Lower lobe of right lung (tissue), 2 donors: Measurements from ENCODE around the gene PILRB. TPM values are rescaled to one million over a fixed set of nuclear protein-coding genes. Genes with fewer than 3 reads are reported as not detected.
"Not testable (repeated sequence)": the region's sequence is repeated elsewhere in the genome, so short reads cannot be mapped to it uniquely, and the experiment has no call there.

ENCODE experiments used
- ATAC-seq, 2 donors: fragments of 200-7000 bp; cut with Tn5 transposase; one replicate each; pipeline ENCODE4 v1.9.1; 2020 to 2022; ENCODE audit warnings: mild to moderate bottlenecking in 2 of 2, moderate library complexity in 2 of 2
- DNase-seq: peaks from one replicate; pipeline ENCODE4 v3.0.0-alpha.2; 2020
- H3K27ac ChIP-seq: fragments of 200-600 bp; one replicate; pipeline ENCODE4 v1.8.0; 2022
- H3K27me3 ChIP-seq: fragments of 200-600 bp; one replicate; pipeline ENCODE4 v1.8.0; 2022; ENCODE audit warnings: low read depth
- H3K36me3 ChIP-seq: fragments of 200-600 bp; one replicate; pipeline ENCODE4 v1.8.0; 2022; ENCODE audit warnings: mild to moderate bottlenecking
- H3K4me1 ChIP-seq: fragments of 200-600 bp; one replicate; pipeline ENCODE4 v1.8.0; 2022
- H3K4me3 ChIP-seq: fragments of 200-600 bp; one replicate; pipeline ENCODE4 v1.8.0; 2022; ENCODE audit warnings: mild to moderate bottlenecking
- H3K9me3 ChIP-seq: fragments of 200-600 bp; one replicate; pipeline ENCODE4 v1.8.0; 2022
- intact Hi-C: fragments of 100-400 bp; cut with DNase I; formaldehyde crosslinking; loops from one replicate; pipeline ENCODE4 v1.11.0; 2022
- total RNA-seq: library from RNA; stranded (reverse); fragmentation: NEBNext Ultra II Directional; extraction: Animal tissue kit (Norgen Biotek cat#: 25700); gene quantifications from one replicate; pipeline ENCODE4 v1.2.1, GENCODE V29; 2021
- TF ChIP-seq, protein P1 (sequence below): fragments of 200-600 bp; IDR thresholded peaks from one replicate; pipeline ENCODE4 v1.8.0; 2022; ENCODE audit warnings: antibody characterized with exemption, mild to moderate bottlenecking
- donor health status: DM: no; HTN: yes; CAD: no; lungs with severe emphysema.

The PILRB gene
- total RNA-seq, 1 donor from 2014 or later = 35.9 TPM

DNA sequence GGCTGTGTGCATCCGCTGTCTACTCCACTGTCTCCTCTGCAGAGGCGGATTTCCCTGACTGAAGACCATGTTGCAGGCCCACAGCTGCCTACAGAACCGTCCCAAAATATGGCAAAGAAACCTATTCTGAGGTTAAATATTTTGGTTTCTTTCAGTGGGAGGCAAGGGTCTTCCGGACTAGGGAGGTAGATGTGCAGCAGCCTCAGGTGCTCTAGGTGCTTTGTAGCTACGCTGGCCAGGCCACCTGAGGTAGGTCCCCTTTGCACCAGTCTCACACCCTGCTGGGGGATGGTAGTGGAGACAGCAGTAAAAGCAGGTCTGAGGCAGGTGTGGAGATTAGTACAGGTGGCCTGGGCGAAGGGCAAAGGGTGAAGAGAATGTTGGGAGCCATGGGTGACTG lies 8.2 kb upstream of the PILRB start:
- Histone ChIP-seq H3K4me3 (no peak overlapping the region), H3K36me3 (peaks cover 88% of the 10 kb centered on the region), H3K27me3 (no peaks in the 10 kb centered on the region), H3K27ac (no peak overlapping the region), H3K9me3 (no peaks in the 10 kb centered on the region), H3K4me1 (peaks cover 1% of the 10 kb centered on the region)
- ATAC-seq = no peak
- TF ChIP-seq, protein P1, sequence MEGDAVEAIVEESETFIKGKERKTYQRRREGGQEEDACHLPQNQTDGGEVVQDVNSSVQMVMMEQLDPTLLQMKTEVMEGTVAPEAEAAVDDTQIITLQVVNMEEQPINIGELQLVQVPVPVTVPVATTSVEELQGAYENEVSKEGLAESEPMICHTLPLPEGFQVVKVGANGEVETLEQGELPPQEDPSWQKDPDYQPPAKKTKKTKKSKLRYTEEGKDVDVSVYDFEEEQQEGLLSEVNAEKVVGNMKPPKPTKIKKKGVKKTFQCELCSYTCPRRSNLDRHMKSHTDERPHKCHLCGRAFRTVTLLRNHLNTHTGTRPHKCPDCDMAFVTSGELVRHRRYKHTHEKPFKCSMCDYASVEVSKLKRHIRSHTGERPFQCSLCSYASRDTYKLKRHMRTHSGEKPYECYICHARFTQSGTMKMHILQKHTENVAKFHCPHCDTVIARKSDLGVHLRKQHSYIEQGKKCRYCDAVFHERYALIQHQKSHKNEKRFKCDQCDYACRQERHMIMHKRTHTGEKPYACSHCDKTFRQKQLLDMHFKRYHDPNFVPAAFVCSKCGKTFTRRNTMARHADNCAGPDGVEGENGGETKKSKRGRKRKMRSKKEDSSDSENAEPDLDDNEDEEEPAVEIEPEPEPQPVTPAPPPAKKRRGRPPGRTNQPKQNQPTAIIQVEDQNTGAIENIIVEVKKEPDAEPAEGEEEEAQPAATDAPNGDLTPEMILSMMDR = no peak
- intact Hi-C loops = no loop called here
- DNase-seq = no peak

DNA sequence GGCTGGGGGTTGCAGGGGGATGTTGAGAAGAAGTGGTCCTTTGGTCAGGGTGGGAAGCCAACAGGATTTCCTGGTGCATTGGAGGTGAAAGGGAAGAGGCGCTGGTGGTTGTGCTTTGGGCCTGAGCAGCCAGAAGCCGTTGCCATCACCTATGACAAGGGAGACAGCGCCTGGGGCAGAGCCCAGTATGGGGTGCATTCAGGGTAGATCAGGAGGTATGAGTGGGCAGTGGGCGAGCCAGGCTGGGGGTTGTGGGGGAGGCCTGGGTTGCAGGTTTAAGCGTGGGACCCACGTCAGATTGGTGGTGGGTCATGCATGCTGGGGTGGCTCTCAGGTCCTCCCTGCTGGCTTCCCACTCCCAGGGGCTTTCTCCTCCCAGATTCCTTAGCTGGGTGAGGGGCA lies 6.3 kb upstream of the PILRB start:
- intact Hi-C loops = no loop called here
- ATAC-seq (no peak), DNase-seq (no peak)
- Histone ChIP-seq H3K4me3 (no peak overlapping the region), H3K4me1 (no peaks in the 10 kb centered on the region), H3K9me3 (no peaks in the 10 kb centered on the region), H3K27me3 (no peaks in the 10 kb centered on the region), H3K36me3 (peaks cover 95% of the 10 kb centered on the region), H3K27ac (no peak overlapping the region)
- TF ChIP-seq, protein P1 = no peak

GRCh38 chr7:100352230-100352781 lies 5.6 kb upstream of the PILRB start:
- DNase-seq, intact Hi-C loops, H3K27me3 ChIP-seq, H3K9me3 ChIP-seq, H3K4me1 ChIP-seq, H3K27ac ChIP-seq: not testable (repeated sequence)
- peak; percentile 32 to 36 for ATAC-seq
- Histone ChIP-seq H3K36me3 (peaks cover 95% of the 10 kb centered on the region), H3K4me3 (peak overlapping the region; percentile 7)

DNA sequence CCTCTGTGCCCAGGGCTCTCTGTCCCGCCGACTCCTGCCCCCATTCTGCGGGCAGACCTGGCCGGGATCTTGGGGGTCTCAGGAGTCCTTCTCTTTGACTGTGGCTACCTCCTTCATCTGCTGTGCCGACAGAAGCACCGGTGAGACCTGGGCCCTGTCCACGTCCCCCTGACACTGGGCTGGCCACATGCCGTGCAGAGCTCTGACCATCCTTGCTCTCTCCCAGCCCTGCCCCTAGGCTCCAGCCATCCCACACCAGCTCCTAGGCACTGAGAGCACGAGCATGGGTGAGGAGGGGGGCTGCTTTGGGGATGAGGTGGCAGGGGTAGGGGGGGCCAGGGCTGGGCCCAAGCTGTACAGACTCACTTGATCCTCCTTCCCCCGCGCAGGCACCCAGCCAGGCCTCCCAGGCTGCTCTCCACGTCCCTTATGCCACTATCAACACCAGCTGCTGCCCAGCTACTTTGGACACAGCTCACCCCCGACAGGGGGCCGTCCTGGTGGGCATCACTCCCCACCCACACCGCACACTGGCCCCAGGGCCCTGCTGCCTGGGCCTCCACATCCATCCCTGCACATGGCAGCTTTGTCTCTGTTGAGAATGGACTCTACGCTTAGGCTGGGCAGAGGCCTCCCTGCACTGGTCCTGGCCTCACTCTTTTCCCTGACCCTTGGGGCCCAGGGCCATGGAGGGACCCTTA lies 4.8 kb upstream of the PILRB start:
- Histone ChIP-seq H3K27me3 (no peaks in the 10 kb centered on the region), H3K36me3 (peaks cover 95% of the 10 kb centered on the region), H3K9me3 (no peaks in the 10 kb centered on the region), H3K4me3 (no peak overlapping the region), H3K4me1 (no peaks in the 10 kb centered on the region), H3K27ac (no peak overlapping the region)
- TF ChIP-seq, protein P1 = no peak
- ATAC-seq (peak in 1 of 2 donors; percentile 3), DNase-seq (no peak)
- intact Hi-C loops = no loop called here

- DNase-seq (no peak), ATAC-seq (no peak)
- TF ChIP-seq, protein P1 = no peak
- no peak overlapping the region for H3K27ac ChIP-seq
- no peak overlapping the region for H3K4me3 ChIP-seq
- H3K9me3 ChIP-seq = no peaks in the 10 kb centered on the region
- H3K4me1 ChIP-seq = no peaks in the 10 kb centered on the region
- intact Hi-C loops = no loop called here
- H3K27me3 ChIP-seq = no peaks in the 10 kb centered on the region
- peaks cover 95% of the 10 kb centered on the region for H3K36me3 ChIP-seq
Observed at GRCh38 chr7:100353685-100354330, 4.1 kb upstream of the PILRB start.
